ENCODE data around the gene ATOSA. TPM values are rescaled to one million over a fixed set of nuclear protein-coding genes. Genes with fewer than 3 reads are reported as not detected.

ATOSA gene
- total RNA-seq, 2 donors from 2014 or later: 47.8 to 59.4 TPM

DNA sequence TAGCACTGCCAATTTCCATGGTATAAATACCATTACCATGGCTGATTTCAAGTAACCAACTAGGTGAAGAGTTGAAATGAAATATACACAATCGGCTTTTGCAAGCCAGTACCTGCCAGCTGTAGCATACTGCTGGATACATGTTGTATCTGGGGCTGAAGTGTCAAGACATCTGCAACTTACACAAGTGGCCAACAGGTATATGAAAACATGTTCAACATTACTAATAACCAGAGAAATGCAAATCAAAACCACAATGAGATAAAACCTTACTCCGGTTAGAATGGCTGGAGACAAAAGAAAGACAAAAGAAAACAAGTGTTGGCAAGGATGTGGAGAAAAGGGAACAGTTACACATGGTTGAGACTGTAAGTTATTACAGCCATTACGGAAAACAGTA, 11.6 kb downstream of the ATOSA start:
- Histone ChIP-seq H3K27ac (no peak overlapping the region), H3K9me3 (no peaks in the 10 kb centered on the region), H3K36me3 (peaks cover 29% of the 10 kb centered on the region), H3K27me3 (replicated peaks; ENCODE audit: insufficient read depth) (no peaks in the 10 kb centered on the region), H3K4me1 (ENCODE audit: control insufficient read depth in 1 of 2, low read depth in 2 of 2) (peaks cover 6 to 7% of the 10 kb centered on the region in 2 donors), H3K4me3 (no peak overlapping the region)
- ATAC-seq (ENCODE audit: insufficient number of reproducible peaks, low FRiP score, low read depth): no peak
- no peak for DNase-seq (ENCODE audit: low spot score)
- no peak for TF ChIP-seq CTCF (IDR thresholded peaks at IDR 0.05)

GRCh38 chr15:52663536-52664294, 15.5 kb downstream of the ATOSA start:
- Histone ChIP-seq H3K9me3 (no peaks in the 10 kb centered on the region), H3K36me3 (peaks cover 19% of the 10 kb centered on the region), H3K4me1 (ENCODE audit: control insufficient read depth in 1 of 2, low read depth in 2 of 2) (peaks cover 6 to 7% of the 10 kb centered on the region in 2 donors), H3K27me3 (replicated peaks; ENCODE audit: insufficient read depth) (no peaks in the 10 kb centered on the region), H3K27ac (no peak overlapping the region), H3K4me3 (no peak overlapping the region)
- no peak for TF ChIP-seq CTCF (IDR thresholded peaks at IDR 0.05)
- ATAC-seq (ENCODE audit: insufficient number of reproducible peaks, low FRiP score, low read depth) (no peak), DNase-seq (ENCODE audit: low spot score) (no peak)

- Histone ChIP-seq H3K4me1 (ENCODE audit: control insufficient read depth in 1 of 2, low read depth in 2 of 2) (peaks cover 13 to 16% of the 10 kb centered on the region in 2 donors), H3K9me3 (no peaks in the 10 kb centered on the region), H3K4me3 (no peak overlapping the region), H3K27me3 (replicated peaks; ENCODE audit: insufficient read depth) (no peaks in the 10 kb centered on the region), H3K27ac (no peak overlapping the region), H3K36me3 (peaks cover 13% of the 10 kb centered on the region)
- ATAC-seq (ENCODE audit: insufficient number of reproducible peaks, low FRiP score, low read depth) (no peak), DNase-seq (ENCODE audit: low spot score) (no peak)
- no peak for TF ChIP-seq CTCF (IDR thresholded peaks at IDR 0.05)
These were observed 17.3 kb downstream of the ATOSA start for GRCh38 chr15:52661909-52662308.

DNA sequence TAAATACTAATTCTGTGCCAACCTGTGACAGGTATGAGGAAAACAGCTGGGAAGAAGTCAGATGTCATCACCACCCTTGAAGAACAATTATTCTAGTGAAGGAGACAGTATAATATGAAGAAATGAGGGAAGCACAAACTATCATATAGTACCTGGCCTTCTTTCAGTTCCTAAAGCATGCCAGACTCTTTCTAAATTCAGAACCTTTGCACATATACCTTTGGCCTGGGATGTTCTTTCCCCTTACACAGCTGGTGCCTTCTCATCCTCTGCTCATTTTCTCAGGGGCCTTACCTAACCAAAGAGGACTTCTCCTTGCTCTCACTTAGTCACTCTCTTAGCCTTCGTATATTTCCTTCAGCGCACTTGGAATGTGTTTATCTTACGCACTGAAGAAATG, 19.0 kb downstream of the ATOSA start:
- ATAC-seq (ENCODE audit: insufficient number of reproducible peaks, low FRiP score, low read depth) (no peak), DNase-seq (ENCODE audit: low spot score) (no peak)
- H3K4me1 ChIP-seq (ENCODE audit: control insufficient read depth in 1 of 2, low read depth in 2 of 2): peaks cover 21 to 25% of the 10 kb centered on the region in 2 donors
- H3K36me3 ChIP-seq: peaks cover 11% of the 10 kb centered on the region
- H3K27me3 ChIP-seq (replicated peaks; ENCODE audit: insufficient read depth): no peaks in the 10 kb centered on the region
- no peak overlapping the region for H3K27ac ChIP-seq
- no peak overlapping the region for H3K4me3 ChIP-seq
- TF ChIP-seq CTCF (IDR thresholded peaks at IDR 0.05): no peak
- no peaks in the 10 kb centered on the region for H3K9me3 ChIP-seq

GRCh38 chr15:52658955-52659354, 20.2 kb downstream of the ATOSA start:
- Histone ChIP-seq H3K27me3 (replicated peaks; ENCODE audit: insufficient read depth) (no peaks in the 10 kb centered on the region), H3K4me1 (ENCODE audit: control insufficient read depth in 1 of 2, low read depth in 2 of 2) (peaks cover 21 to 25% of the 10 kb centered on the region in 2 donors), H3K4me3 (no peak overlapping the region), H3K36me3 (peaks cover 7% of the 10 kb centered on the region), H3K9me3 (no peaks in the 10 kb centered on the region), H3K27ac (peak overlapping the region in 1 of 2 donors; percentile 27)
- DNase-seq (ENCODE audit: low spot score): no peak
- no peak for ATAC-seq (ENCODE audit: insufficient number of reproducible peaks, low FRiP score, low read depth)
- no peak for TF ChIP-seq CTCF (IDR thresholded peaks at IDR 0.05)
